Measurements from ENCODE around the gene BRSK1. TPM values are rescaled to one million over a fixed set of nuclear protein-coding genes. Genes with fewer than 3 reads are reported as not detected.

Gene BRSK1
- total and polyA plus RNA-seq, 2 of the 13 experiments (the other 11 are each of a cell fraction or from before 2014, with no cell fraction given): 0.18 to 1.2 TPM

GRCh38 chr19:55257461-55258420 lies 26.1 kb upstream of the BRSK1 start (continued):
- 0 out of 2 replicates have a peak, but pooled peaks have one; percentile 18 for TF ChIP-seq MXD1 (CRISPR knock-in tag; IDR thresholded peaks at IDR 0.05)
- TF ChIP-seq RBM22 (optimal IDR thresholded peaks at IDR 0.05; ENCODE audit: low read length): no peak
- no peak for TF ChIP-seq ZMAT3 (CRISPR knock-in tag; conservative IDR thresholded peaks at IDR 0.05)
- TF ChIP-seq ZNF326 (CRISPR knock-in tag; IDR thresholded peaks at IDR 0.05; ENCODE audit: borderline replicate concordance): no peak
- TF ChIP-seq ZBTB1 (CRISPR knock-in tag; IDR thresholded peaks at IDR 0.05; ENCODE audit: borderline replicate concordance): no peak
- TF ChIP-seq ZSCAN20 (CRISPR knock-in tag; IDR thresholded peaks at IDR 0.05; ENCODE audit: borderline replicate concordance): no peak
- no peak for TF ChIP-seq ZNF839 (CRISPR knock-in tag; IDR thresholded peaks at IDR 0.05; ENCODE audit: borderline replicate concordance)
- no peak for TF ChIP-seq GATAD2A (CRISPR knock-in tag; IDR thresholded peaks at IDR 0.05)
- no peak for TF ChIP-seq FOXK1 (CRISPR knock-in tag; IDR thresholded peaks at IDR 0.05; ENCODE audit: borderline replicate concordance, low read depth)
- no peak for TF ChIP-seq REL (CRISPR knock-in tag; conservative IDR thresholded peaks at IDR 0.05)
- TF ChIP-seq SIN3A (IDR thresholded peaks at IDR 0.05; ENCODE audit: borderline replicate concordance, low read depth, low read length): no peak
- TF ChIP-seq NFYB (CRISPR knock-in tag; IDR thresholded peaks at IDR 0.05): no peak
- TF ChIP-seq HNF4A (CRISPR knock-in tag; IDR thresholded peaks at IDR 0.05): no peak
- no peak; the same call in 1 of the 2 replicates for TF ChIP-seq ZNF589 (CRISPR knock-in tag; conservative IDR thresholded peaks at IDR 0.05)
- TF ChIP-seq ZNF24 (IDR thresholded peaks at IDR 0.05): no peak
- no peak for TF ChIP-seq POGZ (CRISPR knock-in tag; IDR thresholded peaks at IDR 0.05)
- no peak for TF ChIP-seq JUNB (CRISPR knock-in tag; IDR thresholded peaks at IDR 0.05; ENCODE audit: borderline replicate concordance)
- no peak for TF ChIP-seq ZSCAN30 (CRISPR knock-in tag; IDR thresholded peaks at IDR 0.05)
- TF ChIP-seq ZNF768 (CRISPR knock-in tag; IDR thresholded peaks at IDR 0.05): no peak
- no peak for TF ChIP-seq MAF1 (CRISPR knock-in tag; IDR thresholded peaks at IDR 0.05; ENCODE audit: borderline replicate concordance)
- TF ChIP-seq ZBTB7A (CRISPR knock-in tag; IDR thresholded peaks at IDR 0.05): no peak
- TF ChIP-seq NCOA2 (CRISPR knock-in tag; IDR thresholded peaks at IDR 0.05): no peak
- no peak for TF ChIP-seq GLI4 (CRISPR knock-in tag; IDR thresholded peaks at IDR 0.05; ENCODE audit: borderline replicate concordance)
- TF ChIP-seq BHLHE40 (IDR thresholded peaks at IDR 0.05; ENCODE audit: low read length): no peak
- TF ChIP-seq ELF3 (CRISPR knock-in tag; IDR thresholded peaks at IDR 0.05): no peak
- no peak for TF ChIP-seq PAX8 (CRISPR knock-in tag; IDR thresholded peaks at IDR 0.05; ENCODE audit: borderline replicate concordance)
- TF ChIP-seq RFXANK (CRISPR knock-in tag; IDR thresholded peaks at IDR 0.05): no peak
- TF ChIP-seq MTF2 (CRISPR knock-in tag; IDR thresholded peaks at IDR 0.05; ENCODE audit: borderline replicate concordance): no peak
- no peak for TF ChIP-seq KLF16 (CRISPR knock-in tag; IDR thresholded peaks at IDR 0.05)
- TF ChIP-seq ZNF34 (CRISPR knock-in tag; IDR thresholded peaks at IDR 0.05; ENCODE audit: borderline replicate concordance): no peak
- TF ChIP-seq ZMYM3 (CRISPR knock-in tag; IDR thresholded peaks at IDR 0.05): no peak
- no peak for TF ChIP-seq ZEB1 (IDR thresholded peaks at IDR 0.05; ENCODE audit: insufficient replicate concordance, low read depth)
- TF ChIP-seq RARA (CRISPR knock-in tag; IDR thresholded peaks at IDR 0.05): no peak
